Measurements from ENCODE around the gene POPDC3.

DNA sequence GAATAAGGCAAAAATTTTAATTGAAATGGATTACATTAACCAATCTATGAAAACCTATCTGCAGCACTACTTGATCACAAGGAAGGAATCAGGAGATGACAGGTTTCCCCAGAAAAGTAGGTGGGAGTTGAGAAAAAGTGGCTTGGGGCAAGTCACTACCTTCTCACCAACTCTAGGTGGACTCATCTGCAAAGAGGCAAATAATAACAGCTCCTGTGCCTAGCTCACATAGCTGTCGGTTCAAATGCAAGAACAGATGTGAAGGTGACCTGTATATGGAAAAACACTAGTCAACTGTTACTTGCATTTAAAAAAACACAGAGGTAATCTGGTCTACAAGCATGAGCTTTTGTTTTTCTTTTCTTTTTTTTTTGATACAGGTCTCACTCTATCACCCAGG is 67.2 kb downstream of the POPDC3 start:
- TF ChIP-seq POLR2A (IDR thresholded peaks at IDR 0.05) = no peak
- TF ChIP-seq, protein P1, sequence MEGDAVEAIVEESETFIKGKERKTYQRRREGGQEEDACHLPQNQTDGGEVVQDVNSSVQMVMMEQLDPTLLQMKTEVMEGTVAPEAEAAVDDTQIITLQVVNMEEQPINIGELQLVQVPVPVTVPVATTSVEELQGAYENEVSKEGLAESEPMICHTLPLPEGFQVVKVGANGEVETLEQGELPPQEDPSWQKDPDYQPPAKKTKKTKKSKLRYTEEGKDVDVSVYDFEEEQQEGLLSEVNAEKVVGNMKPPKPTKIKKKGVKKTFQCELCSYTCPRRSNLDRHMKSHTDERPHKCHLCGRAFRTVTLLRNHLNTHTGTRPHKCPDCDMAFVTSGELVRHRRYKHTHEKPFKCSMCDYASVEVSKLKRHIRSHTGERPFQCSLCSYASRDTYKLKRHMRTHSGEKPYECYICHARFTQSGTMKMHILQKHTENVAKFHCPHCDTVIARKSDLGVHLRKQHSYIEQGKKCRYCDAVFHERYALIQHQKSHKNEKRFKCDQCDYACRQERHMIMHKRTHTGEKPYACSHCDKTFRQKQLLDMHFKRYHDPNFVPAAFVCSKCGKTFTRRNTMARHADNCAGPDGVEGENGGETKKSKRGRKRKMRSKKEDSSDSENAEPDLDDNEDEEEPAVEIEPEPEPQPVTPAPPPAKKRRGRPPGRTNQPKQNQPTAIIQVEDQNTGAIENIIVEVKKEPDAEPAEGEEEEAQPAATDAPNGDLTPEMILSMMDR (IDR thresholded peaks at IDR 0.05) = no peak
